HG02623 (cell line): ENCODE results near the gene IL4I1.
A peak's percentile ranks its signal among the peaks of the same experiment; 100 is the strongest.

Experiments
- ATAC-seq: cut with Tn5 transposase; IDR thresholded peaks from one replicate; pipeline ENCODE4 v1.9.1; 2021; ENCODE audit warnings: moderate library complexity; ENCODE audit not compliant: unreplicated experiment

Gene IL4I1

DNA sequence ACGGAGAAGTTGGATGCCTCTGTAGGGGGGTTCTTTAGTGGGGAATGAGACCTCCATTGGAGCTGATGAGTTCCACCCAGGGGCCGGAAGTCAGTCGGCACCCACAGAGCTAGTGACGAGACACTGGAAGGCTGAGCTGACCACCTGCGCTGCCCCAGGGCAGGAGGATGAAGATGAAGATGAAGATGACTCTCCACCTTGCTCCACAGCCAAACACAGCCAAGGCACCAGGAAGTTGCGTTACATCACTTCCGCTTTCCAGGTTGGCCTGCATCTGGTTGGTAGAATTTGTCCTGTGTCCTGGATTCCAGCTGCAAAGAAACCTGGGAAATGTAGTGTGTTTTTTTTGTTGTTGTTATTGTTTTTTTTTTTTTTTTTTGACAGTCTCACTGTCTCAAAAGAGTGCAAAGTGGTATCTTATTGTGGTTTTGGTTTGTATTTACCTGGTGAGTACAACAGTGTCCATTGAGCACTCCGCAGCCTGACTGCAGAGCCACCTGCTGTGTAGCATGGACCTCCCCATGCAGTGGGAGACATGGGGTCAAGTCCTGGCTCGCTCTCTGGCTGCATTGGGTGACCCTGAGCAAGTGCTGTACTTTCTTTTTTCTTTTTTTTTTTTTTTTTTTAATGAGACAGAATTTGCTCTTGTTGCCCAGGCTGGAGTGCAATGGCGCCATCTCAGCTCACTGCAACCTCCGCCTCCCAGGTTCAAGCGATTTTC, 17.3 kb downstream of the IL4I1 start:
- ATAC-seq = no peak

DNA sequence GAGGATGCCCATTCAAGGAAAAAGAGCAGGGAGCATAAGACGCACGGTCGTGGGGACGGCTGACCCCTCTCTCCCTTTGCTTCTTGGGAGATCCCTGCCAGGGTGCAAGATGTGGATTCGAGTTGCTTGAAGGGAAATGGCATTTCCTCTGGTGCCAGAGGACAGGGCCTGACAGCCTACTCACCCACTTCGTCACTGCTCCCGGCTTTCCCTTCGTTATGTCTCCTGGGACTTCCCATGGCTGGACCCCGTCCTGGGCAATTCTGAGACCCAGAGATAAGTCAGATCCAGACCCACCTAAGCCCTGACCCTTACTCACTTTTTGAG, 18.0 kb downstream of the IL4I1 start:
- ATAC-seq = no peak

DNA sequence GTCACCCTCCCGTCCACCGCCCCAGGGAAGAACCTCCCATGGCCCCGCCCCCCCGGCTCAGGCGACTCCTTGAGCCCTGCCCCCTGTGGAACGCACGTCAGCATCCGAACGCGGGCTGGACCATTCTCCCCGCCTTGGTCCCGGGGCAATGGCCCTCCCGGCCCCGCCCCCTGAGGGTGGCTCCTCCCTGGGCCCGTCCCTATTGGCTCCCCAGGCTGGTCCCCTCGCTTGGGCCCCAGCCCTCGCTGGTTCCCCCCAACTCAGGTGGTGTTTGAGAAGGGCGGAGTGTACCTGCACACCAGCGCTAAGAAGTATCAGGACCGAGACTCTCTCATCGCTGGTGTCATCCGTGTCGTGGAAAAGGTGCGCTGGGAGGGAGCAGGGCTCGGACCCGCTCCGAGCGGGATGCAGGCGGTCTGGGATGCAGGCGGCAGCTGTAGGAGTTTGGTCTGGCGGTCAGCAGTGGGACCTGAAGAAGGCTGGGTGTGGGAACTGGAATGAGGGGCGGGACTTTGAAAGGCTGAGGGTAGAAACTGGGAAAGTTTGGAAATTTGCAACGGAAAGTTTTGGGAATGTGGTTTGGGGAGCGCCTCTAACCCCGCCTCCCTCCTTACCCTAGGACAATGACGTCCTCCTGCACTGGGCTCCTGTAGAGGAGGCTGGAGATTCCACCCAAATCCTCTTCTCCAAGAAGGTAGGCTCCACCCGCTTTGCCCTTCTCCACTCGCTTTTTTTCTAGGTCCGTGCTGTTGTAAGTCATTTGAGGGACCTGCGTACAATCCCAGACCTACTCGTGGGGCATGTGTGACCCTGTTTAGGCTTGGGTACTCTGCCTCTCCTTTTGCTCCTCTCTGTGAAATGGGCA, 18.6 kb downstream of the IL4I1 start:
- peak; percentile 34 for ATAC-seq

DNA sequence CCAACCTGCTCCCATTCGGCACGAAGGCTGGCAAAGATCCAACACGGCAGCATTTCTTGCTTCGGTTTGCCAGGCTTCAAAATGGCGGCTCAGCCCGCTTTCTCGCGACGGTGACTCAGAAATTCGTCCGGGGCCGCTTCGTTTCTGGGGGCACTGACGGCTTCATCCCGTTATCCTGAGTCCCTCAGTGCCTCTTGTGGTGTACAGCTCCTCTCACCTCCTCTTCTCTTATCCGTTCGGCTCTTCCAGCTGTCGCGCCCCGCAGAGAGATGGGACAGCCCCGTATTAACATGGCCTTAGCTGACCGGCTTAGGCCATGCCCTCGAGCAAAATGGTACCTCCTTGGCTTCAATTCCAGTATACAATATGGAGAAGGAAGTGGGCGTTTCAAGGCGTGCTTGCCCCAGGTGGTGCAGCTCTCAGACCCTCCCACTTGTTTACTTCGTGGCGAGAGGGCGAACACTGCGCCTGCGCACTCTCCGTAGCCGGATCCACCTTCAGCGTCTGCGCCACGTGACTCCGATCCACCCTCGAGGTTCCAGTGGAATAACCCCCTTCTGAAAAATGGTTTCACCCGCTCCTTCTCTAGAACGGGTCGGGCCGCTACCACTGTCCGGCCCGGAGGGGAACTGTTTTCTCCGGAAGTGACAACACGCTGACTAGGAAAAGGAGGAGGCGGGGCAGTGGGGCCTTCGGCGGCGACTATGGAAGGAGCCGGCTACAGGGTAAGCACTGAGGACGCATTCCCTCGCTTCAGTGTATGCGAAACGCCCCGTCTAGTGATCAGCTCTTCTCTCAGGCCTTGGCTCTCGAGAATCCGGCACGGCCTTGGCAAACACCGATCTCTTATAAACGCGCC, 19.4 kb downstream of the IL4I1 start, which contains the start of the genes AKT1S1 and TBC1D17:
AKT1S1 (minus strand) TSS at position 336 of the 859 bp plus-strand sequence. CDS start 4,060 bp downstream, outside the sequence.
TBC1D17 (plus strand) TSS at position 683 of the 859 bp plus-strand sequence; CDS start at position 705, 22 bp downstream.
- peak; percentile 57 for ATAC-seq

DNA sequence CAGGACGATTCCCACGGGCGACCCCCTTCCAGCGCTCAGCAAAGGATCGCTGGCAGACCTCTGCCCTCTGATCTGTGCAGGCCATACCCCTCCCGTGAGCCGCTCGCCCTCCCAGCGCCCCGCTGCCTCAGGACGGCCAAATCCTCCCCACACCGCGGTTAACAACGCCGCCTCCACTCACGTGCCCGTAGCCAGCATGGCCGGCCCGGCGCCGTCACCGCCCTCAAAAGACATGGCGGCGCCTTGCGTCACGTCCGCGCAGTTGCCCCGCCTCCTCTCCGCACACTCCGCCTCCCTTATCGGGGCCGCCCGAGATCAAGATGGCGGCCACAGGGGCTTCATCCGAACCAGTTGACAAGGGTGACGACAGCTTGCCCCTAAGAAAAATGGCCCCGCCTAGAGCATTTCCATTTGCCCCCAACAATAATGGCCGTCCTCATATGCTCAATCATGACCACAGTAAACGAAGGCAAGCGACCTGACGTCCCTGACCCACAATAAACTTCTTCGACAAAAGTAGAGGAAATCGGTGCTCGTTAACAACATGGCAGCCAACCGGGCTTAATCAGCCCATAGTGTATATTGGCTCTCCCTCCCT, 20.2 kb downstream of the IL4I1 start:
- ATAC-seq = peak; percentile 34

DNA sequence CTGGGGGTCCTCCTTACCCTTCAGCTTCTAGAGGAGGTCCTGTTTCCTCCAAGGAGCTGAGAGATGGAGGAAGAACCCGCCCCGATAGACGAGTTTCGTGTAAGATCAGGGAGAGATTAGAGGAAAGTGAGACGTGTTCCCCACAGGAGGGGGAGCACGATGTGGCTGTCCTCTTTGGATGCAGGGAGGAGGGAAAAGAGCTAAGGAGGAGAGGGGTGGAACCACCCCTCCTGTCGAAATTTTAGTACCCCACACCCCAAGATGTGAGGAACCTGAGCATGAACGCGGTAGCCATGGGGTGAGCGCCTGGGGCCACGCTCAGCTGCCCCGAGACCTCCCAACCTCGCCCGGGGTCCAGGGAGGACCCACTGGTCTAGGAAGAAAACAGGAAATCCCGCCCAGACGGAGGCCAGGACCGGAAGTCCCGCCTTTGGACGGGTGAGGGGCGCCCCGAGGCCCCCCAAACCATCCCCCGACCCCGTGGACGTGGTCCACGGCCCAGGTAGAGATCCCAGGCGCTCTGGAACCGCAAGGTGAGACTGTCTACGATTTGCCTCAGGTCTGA, 20.7 kb downstream of the IL4I1 start:
- ATAC-seq = no peak

DNA sequence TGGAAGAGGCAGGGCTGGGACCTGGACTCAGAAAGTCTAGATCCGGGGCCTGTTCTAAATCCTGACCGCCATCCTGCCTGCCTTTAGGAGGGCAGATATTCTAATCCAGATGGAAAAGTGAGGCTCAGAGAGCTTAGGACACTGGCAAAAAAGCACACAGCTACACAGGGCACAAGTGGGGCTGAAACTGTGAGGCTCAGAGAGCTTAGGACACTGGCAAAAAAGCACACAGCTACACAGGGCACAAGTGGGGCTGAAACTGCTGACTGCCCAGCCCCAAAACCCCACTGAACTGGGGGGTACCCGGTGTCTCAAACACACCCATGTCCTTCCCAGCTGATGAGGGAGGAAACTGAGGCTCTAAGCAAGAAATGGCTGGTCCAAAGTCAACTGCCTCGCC, 21.5 kb downstream of the IL4I1 start:
- no peak for ATAC-seq

DNA sequence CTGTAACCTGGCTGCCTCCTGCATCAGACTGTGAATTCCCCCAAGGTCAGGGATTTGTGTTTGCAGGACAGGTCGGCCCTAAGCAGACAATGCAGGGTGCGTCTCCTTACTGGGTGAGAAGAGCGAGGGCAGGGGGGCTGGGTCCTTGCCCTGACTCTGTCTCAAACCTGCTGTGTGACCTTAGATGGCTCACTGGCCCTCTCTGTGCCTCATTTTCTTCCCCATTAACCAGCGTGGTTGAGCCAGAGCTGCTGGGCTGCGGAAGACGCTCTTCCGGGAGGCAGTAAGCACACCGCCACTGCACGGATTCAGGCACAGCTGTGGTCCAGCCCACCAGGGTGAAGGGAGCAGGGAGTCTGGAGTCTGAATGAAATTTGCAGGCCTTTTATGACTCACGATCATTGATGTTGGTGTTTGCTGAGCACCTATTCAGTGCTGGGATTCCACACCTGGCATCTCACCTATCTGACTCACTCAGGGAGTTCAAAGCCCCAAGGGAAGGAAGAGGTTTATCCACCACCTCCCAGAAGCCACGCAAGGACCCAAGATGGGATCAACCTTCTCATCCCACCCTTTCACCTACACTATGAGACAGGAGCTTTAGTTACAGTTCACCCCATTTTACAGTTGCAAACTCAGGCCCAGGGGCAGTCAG, 22.1 kb downstream of the IL4I1 start:
- no peak for ATAC-seq

DNA sequence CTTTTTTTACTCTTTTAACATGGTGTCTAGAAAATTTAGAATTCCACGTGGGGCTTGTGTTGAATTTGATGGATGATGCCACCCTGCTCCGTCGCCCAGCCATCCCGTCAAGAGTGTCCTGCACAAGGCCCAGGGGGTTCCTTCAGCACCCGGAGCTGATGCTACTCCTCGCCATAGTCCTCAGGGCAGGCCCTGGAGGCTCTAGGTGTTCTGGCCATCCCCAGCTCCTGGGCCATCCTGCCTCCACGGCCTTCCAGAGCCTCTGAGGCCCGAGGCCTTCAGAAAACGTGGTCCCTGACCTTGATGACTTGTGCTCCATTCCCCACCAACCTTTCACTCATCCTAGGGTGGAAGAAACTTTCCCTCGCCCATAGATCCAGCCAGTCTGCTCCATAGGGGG, 22.9 kb downstream of the IL4I1 start:
- no peak for ATAC-seq

DNA sequence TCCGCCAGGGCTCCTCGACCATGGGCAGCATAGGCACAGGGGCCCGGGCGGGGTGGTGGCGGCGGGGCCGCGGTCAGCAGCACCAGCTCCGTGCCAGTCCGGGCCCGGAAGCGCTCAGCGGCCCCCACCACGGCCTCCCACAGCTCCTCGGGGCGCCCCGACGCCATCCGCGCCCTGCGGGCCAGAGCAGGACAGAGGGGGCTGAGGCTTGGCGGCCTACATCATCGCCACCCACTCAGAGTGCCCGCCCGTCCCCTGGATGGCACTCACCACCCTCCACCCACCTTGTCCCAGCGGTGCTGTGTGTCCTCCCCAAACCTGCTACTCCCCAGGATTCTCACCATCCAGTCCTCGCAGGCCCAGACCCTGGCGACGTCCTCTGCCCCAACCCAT, 23.6 kb downstream of the IL4I1 start:
- no peak for ATAC-seq

DNA sequence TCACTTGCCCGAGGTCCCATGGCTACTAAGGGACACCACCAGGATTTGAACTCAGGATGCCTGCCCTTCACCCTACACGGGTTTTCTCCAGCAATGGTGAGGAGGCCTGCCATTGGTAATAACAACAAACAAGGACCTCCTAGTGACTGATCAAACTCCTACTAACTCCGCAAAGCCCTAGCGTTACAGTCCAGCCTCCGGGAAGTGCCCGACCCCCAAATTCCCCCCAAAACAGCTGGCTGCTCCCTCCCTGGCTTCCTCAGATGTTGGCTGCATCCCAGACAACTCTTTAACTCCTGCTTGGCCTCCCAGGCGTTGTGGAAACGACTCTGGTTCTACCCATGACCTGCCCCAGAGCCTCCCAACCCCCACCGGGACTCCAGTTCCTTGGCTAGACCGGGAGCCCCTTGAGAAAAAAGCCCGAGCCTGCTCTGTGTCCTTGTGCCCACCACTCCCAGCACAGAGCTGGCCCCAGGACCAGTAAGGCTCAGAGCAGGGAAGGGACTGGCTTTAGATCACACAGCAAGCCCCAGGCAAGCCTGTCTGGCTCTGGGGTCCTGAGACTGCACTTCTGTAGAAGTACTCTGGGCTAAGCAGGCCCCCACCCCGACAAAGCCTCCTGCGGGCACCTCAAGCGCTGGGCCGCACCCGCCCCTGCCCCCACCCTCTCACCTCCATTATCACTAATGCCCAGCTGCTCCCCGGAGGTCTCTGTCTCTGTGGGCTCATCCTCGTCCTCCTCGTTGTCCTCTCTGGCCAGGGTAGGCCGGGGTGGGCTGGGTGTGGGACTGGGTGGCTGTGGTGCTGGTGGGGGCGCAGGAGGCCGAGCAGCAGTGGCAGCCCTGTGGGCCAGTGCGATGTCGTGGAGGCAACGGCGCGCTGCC, 24.2 kb downstream of the IL4I1 start:
- no peak for ATAC-seq

DNA sequence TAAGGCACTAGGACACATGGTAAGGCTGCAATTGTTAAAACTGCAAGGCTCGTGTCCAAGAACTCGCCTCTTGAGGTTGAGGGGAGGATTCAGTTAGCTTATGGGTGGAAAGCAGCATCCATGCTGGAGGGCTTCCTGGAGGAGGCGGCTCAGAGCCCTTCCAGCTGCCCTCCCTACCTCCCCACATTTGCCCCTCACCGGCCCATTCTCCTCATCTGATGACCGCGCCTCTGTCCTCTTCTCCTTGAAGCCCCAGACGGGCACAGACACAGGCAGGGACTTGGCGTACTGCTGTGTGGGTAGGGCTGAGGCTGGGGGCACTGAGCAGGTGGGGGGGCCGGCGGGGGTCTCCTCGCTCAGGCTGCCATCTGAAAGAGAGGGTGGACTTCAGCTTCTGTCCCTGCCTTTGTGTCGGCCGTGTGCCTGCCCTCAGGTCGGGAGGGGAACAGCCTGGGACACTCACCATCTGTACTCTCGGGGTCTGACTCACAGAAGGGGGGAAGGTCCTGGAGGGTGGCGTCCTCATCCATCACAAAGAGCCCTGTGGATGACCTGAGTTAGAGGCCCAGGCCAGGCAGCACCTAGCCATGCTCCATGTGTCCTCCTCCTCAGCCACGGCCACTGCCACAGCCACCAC, 25.2 kb downstream of the IL4I1 start:
- no peak for ATAC-seq

DNA sequence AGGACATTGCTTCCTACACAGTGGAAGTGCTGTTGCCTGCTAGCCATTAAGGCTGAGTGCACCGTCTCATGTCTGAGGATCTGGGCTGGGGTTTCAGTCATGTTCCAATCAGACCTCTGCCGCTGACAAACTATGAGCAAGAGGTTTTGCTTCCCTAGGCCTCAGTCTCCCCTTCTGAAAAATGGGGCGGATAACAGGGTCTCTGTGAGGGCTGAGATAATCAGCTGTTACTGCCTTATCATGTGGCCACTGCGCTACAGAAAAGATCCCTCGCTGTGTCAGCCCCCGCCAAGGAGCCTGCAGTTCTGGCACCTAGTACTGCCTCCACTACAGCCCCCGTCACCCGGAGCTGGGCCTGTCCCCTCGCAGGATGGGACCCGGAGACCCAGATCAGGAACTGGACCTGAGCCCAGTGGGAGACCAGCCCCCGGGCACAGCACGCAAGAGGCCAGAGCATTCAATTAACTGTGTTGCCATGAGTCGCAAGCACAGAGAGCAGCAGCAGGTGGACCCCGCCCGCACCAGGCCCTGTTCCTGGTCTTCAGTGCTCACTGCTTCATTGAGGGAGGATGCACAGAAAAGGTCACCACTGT, 26.3 kb downstream of the IL4I1 start:
- no peak for ATAC-seq

DNA sequence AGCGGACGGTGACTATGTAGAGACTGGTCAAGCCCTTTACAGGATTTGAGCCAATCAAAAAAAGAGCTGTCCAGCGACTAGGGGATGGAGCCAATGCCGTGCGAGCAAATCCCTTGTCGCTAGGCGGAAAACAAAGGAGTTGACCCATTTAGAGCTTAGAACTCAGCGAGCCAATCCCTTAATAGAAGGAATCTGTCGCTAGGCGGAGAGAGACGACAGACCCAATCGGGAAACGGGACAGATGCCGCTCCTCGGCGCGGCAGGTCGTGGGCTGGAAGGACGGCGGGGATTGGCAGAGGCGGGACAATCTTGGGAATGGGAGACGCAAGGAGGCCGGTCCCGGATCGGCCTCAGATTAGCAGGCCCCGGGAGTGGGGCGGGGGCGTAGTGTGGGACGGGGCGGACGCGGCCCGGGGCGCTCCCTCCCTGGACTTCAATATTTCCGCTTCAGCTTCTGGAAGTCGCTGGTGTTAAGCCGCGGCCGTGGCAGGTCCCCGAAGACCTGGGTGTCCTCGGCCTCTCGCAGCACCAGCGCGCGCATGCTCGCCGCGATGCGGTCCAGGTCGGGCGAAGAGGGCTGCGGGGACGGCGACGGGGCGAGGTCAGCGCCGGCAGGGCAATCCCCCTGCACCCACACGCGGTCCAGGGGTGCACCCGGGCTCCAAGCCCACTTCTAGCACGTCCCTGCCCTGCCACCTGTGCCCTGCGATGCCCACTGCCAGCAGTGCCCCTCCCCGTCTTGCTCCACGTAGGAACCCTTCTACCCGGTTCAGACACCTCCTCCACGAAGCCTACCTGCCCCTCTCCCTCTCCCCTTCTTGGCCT, 27.0 kb downstream of the IL4I1 start:
- peak; percentile 69 for ATAC-seq

DNA sequence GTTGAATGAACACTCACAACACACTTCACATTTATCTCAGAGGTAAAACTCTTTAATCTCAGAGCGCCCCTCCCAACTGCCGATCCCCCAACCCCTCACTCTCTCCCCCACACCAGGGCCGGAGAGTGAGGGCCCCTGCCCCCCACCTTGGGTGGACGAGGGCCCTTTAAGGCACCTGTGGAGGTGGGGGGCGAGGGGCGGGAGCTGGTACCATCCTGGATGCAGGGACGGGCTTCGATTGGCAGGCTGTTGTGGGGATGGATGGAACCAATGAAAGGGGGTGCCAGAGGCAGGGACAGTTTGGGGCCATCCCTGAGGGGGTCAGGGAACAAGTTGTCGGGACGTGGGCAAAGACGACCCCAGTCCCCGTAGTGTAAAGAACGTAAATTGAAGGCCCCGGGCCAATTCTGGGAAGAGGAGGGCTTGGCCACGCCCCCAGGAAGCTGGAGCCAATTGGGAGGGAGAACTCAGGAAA, 27.6 kb downstream of the IL4I1 start:
- ATAC-seq = no peak

DNA sequence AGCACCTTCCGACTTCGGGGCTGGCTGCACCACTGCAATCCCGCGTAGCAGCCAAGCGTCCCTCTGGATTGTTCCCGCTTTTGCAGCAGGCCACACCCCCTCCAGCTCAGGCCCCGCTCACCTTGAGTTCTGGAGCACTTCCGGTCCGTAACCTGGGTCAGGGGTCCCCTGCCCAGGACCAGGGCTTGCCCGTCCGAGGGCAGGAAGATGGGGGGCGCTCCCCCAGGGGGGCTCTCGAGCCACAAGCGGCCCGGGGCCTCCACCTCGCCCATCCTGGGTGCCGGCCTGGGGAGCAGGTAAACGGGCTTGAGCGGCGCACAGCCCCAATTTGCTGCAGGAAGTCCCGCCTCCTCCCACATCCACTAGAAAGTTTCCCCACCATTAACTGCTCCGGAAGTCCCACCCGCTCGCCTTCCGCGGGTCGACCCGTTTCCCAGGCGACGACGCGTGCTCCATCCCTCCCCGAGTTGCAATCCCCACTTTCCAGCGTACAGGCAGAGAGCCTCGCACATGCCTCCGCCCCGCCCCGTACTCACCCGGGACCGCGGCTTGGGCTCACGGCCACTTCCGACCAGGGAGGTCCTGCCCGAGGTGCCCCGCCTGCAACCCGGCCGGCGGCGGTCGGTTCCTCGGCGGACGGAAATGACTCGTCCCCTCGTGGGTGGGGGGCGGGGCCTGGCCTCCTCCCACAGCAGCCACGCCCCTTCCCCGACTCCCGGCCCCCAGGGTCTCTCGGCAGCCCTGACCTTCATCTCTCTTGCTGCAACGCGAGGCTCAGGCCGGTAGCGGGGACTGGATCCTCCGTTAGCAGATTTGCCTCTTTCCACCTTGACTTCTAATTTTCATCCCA, 29.5 kb downstream of the IL4I1 start, which contains the start of gene PNKP:
PNKP (minus strand) TSS at position 644 of the 850 bp plus-strand sequence; CDS start at position 272, 372 bp downstream.
- ATAC-seq = peak; percentile 29
